ENCODE data around the gene ABRACL. TPM values are rescaled to one million over a fixed set of nuclear protein-coding genes. Genes with fewer than 3 reads are reported as not detected.

Gene ABRACL, protein sequence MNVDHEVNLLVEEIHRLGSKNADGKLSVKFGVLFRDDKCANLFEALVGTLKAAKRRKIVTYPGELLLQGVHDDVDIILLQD
- 19.7 and 29.8 TPM in 2 replicates for total RNA-seq
- 49.8 and 58.8 TPM in 2 replicates for polyA plus RNA-seq
- 42.1 and 45.0 TPM in 2 replicates for polyA plus RNA-seq (2012)
- polyA minus RNA-seq (ENCODE audit: low replicate concordance): not detected in 2 replicates

GRCh38 chr6:139028658-139029469, at the start of gene ABRACL:
ABRACL (plus strand) TSS chr6:139028745; CDS start chr6:139034161, 5,416 bp downstream.
- H3K27me3 ChIP-seq (ENCODE audit: control insufficient read depth, insufficient read depth, low read length): no peaks in the 10 kb centered on the region
- DNase-seq (ENCODE audit: low read depth in 2 of 2): peak; percentile 56 to 79
- TF ChIP-seq EZH2 (IDR thresholded peaks at IDR 0.05; ENCODE audit: low read length, missing control alignments) (no peak), CTCF (conservative IDR thresholded peaks at IDR 0.05 in 1 of 2, IDR thresholded peaks at IDR 0.05 in 1 of 2; ENCODE audit: low read depth in 1 of 2, low read length in 2 of 2) (no peak)
- peak within 1 kb of the TSS; percentile 82 for H3K27ac ChIP-seq (ENCODE audit: insufficient read depth, low read length)
- peak within 1 kb of the TSS; percentile 75 for H3K4me2 ChIP-seq (ENCODE audit: extremely low read depth, insufficient read depth, low read length)
- H3K9me3 ChIP-seq (ENCODE audit: control insufficient read depth, insufficient read depth, low read depth, low read length): no peaks in the 10 kb centered on the region
- H3K36me3 ChIP-seq (ENCODE audit: control insufficient read depth, insufficient read depth, low read length): no peaks in the 10 kb centered on the region
- no peaks in the 10 kb centered on the region for H3K4me1 ChIP-seq (ENCODE audit: control insufficient read depth, extremely low read depth, insufficient read depth, low read length)
- no peaks in the 10 kb centered on the region for H4K20me1 ChIP-seq (ENCODE audit: control insufficient read depth, extremely low read depth, insufficient read depth, low read length)
- no peaks in the 10 kb centered on the region for H3K79me2 ChIP-seq (ENCODE audit: control insufficient read depth, insufficient read depth, low read length)
- H3K9ac ChIP-seq (ENCODE audit: insufficient read depth, low read length): peak within 1 kb of the TSS; percentile 87
- H2AFZ ChIP-seq (ENCODE audit: low read length): peak within 1 kb of the TSS; percentile 67
- peak within 1 kb of the TSS; percentile 80 to 90 (median 82) for H3K4me3 ChIP-seq (replicated peaks in 1 of 4; ENCODE audit: control extremely low read depth in 1 of 4, insufficient read depth in 1 of 4, low read depth in 3 of 4, low read length in 4 of 4)

DNA sequence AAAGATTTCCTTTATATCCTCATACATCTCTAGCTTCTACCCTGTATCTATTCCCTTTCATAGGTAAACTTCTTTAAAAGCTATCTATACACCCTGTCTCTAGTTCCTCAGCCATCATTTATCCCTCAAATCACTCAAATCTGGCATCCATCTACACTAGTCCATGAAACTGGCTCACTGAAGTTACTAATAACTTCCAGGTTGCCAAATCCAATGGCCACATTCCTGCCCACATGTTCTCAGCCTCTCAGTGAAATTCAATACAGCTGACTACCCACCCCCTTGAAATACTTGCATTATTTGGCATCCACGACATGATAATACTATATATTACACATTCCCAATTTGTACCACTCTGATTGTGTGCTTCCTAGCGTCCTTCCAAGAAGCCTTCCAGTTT, 49.2 kb upstream of the ABRACL start:
- Histone ChIP-seq H3K9ac (ENCODE audit: insufficient read depth, low read length) (no peak overlapping the region), H3K4me2 (ENCODE audit: extremely low read depth, insufficient read depth, low read length) (no peak overlapping the region), H3K36me3 (ENCODE audit: control insufficient read depth, insufficient read depth, low read length) (no peaks in the 10 kb centered on the region), H3K4me1 (ENCODE audit: control insufficient read depth, extremely low read depth, insufficient read depth, low read length) (no peaks in the 10 kb centered on the region), H3K27ac (ENCODE audit: insufficient read depth, low read length) (no peak overlapping the region), H3K79me2 (ENCODE audit: control insufficient read depth, insufficient read depth, low read length) (peaks cover 37% of the 10 kb centered on the region), H4K20me1 (ENCODE audit: control insufficient read depth, extremely low read depth, insufficient read depth, low read length) (no peaks in the 10 kb centered on the region), H3K27me3 (ENCODE audit: control insufficient read depth, insufficient read depth, low read length) (no peaks in the 10 kb centered on the region), H3K9me3 (ENCODE audit: control insufficient read depth, insufficient read depth, low read depth, low read length) (no peaks in the 10 kb centered on the region), H3K4me3 (replicated peaks in 1 of 4; ENCODE audit: control extremely low read depth in 1 of 4, insufficient read depth in 1 of 4, low read depth in 3 of 4, low read length in 4 of 4) (no peak overlapping the region), H2AFZ (ENCODE audit: low read length) (no peak overlapping the region)
- DNase-seq (ENCODE audit: low read depth in 2 of 2): no peak
- TF ChIP-seq CTCF (conservative IDR thresholded peaks at IDR 0.05 in 1 of 2, IDR thresholded peaks at IDR 0.05 in 1 of 2; ENCODE audit: low read depth in 1 of 2, low read length in 2 of 2): no peak
- no peak for TF ChIP-seq EZH2 (IDR thresholded peaks at IDR 0.05; ENCODE audit: low read length, missing control alignments)

DNA sequence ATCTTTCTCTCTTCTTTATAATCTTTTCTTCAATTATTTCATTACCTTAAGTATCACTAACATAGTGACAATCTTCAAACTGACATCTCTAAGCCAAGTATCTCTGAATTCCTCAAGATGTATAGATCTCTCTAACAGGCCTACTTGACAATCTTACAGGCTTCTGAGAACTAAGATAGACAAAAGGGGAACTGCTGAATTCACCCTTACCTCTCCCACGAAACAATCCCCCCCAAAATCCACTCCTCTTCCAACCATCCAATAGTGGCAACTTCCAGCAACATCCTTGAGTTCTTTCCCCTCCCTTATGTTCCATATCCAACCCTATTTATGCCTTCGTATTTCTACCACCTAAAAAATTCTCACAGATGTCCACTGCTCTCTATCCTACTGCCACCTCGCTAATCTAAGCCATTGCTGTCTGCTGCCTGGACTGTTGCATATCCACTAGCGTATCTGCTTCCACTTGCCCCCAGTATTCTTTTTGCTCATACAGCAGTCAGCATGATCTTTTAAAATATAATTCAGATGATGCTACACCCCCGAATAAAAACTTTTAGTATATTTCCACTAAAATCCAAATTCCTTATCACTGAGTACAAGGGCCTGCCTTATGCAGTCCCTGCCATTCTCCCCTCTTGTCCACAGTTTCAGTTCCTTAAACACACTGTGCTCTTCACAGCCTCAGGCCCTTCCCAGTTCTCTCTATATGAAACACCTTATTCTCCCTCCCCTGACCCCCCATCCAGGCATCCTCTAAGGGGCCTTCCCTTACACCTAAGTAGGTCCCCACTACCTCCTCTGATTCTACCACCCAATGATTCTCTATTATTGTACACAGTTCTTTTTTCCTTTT, 48.5 kb upstream of the ABRACL start:
- DNase-seq (ENCODE audit: low read depth in 2 of 2): no peak
- no peak overlapping the region for H3K27ac ChIP-seq (ENCODE audit: insufficient read depth, low read length)
- no peaks in the 10 kb centered on the region for H4K20me1 ChIP-seq (ENCODE audit: control insufficient read depth, extremely low read depth, insufficient read depth, low read length)
- H3K4me3 ChIP-seq (replicated peaks in 1 of 4; ENCODE audit: control extremely low read depth in 1 of 4, insufficient read depth in 1 of 4, low read depth in 3 of 4, low read length in 4 of 4): no peak overlapping the region
- H3K9ac ChIP-seq (ENCODE audit: insufficient read depth, low read length): no peak overlapping the region
- H3K36me3 ChIP-seq (ENCODE audit: control insufficient read depth, insufficient read depth, low read length): no peaks in the 10 kb centered on the region
- no peaks in the 10 kb centered on the region for H3K9me3 ChIP-seq (ENCODE audit: control insufficient read depth, insufficient read depth, low read depth, low read length)
- H3K4me1 ChIP-seq (ENCODE audit: control insufficient read depth, extremely low read depth, insufficient read depth, low read length): no peaks in the 10 kb centered on the region
- peaks cover 41% of the 10 kb centered on the region for H3K79me2 ChIP-seq (ENCODE audit: control insufficient read depth, insufficient read depth, low read length)
- H2AFZ ChIP-seq (ENCODE audit: low read length): no peak overlapping the region
- H3K27me3 ChIP-seq (ENCODE audit: control insufficient read depth, insufficient read depth, low read length): no peaks in the 10 kb centered on the region
- no peak overlapping the region for H3K4me2 ChIP-seq (ENCODE audit: extremely low read depth, insufficient read depth, low read length)
- TF ChIP-seq EZH2 (IDR thresholded peaks at IDR 0.05; ENCODE audit: low read length, missing control alignments) (no peak), CTCF (conservative IDR thresholded peaks at IDR 0.05 in 1 of 2, IDR thresholded peaks at IDR 0.05 in 1 of 2; ENCODE audit: low read depth in 1 of 2, low read length in 2 of 2) (no peak)
